B cell (primary cell): ENCODE results near the gene FIGNL2. TPM values are rescaled to one million over a fixed set of nuclear protein-coding genes. Genes with fewer than 3 reads are reported as not detected.

Experiments used
- ATAC-seq: fragments of 200-7000 bp; cut with Tn5 transposase; one replicate; pipeline ENCODE4 v1.10.0; 2021; ENCODE audit warnings: low read depth, mild to moderate bottlenecking, moderate number of reproducible peaks, moderate library complexity
- CTCF ChIA-PET: fragments of 350-600 bp; sonication (Branson Sonifier 250); formaldehyde crosslinking; loops from one replicate; lab custom pipeline; 2021; ENCODE audit warnings: antibody characterized with exemption, inconsistent platforms; lab: Charles Lee
- POLR2A ChIA-PET: fragments of 350-600 bp; sonication (Branson Sonifier 250); formaldehyde crosslinking; loops from one replicate; lab custom pipeline; 2021; ENCODE audit warnings: antibody characterized with exemption; lab: Charles Lee
- DNase-seq: peaks from one replicate; pipeline ENCODE4 v3.0.0; 2013
- H2AFZ ChIP-seq: 2 replicates; pipeline ENCODE4 v1.6.1; 2012; ENCODE audit warnings: mild to moderate bottlenecking, low read depth, low read length; ENCODE audit not compliant: insufficient read depth, poor library complexity, severe bottlenecking
- H3K27ac ChIP-seq, 2 donors: 1 replicate in 1 of 2; 2 replicates in 1 of 2; pipeline ENCODE4 v1.5.1; 2012 to 2013; ENCODE audit warnings: low read length in 2 of 2, mild to moderate bottlenecking in 2 of 2, moderate library complexity in 1 of 2
- H3K27me3 ChIP-seq, 4 experiments: fragments of 200-600 bp in 1 of 4; sonication (generic) in 1 of 4; replicated peaks in 1 of 4; 1 replicate in 2 of 4; 2 replicates in 2 of 4; pipeline versions ENCODE4 v1.6.1 to v1.7.0; 2013 to 2016; ENCODE audit warnings: low read length in 3 of 4, mild to moderate bottlenecking in 2 of 4, mixed read lengths in 1 of 4, moderate library complexity in 1 of 4; ENCODE audit not compliant: insufficient read depth in 4 of 4, control insufficient read depth in 3 of 4; ENCODE audit errors: control extremely low read depth in 1 of 4
- H3K36me3 ChIP-seq, 2 experiments: replicated peaks in 1 of 2; 1 replicate in 1 of 2; 2 replicates in 1 of 2; pipeline versions ENCODE4 v1.6.1 to v1.7.1; 2013; ENCODE audit warnings: low read length in 1 of 2; ENCODE audit not compliant: insufficient read depth in 2 of 2, control insufficient read depth in 1 of 2; ENCODE audit errors: control extremely low read depth in 1 of 2, extremely low read depth in 1 of 2
- H3K4me1 ChIP-seq, 2 donors: fragments of 200-600 bp in 1 of 2; sonication (generic) in 1 of 2; 1 replicate in 1 of 2; 2 replicates in 1 of 2; pipeline versions ENCODE4 v1.5.1 to v1.6.1; 2013 to 2017; ENCODE audit warnings: low read length in 2 of 2; ENCODE audit not compliant: control insufficient read depth in 2 of 2, insufficient read depth in 2 of 2
- H3K4me2 ChIP-seq: replicated peaks from 2 replicates; pipeline ENCODE3; 2012; ENCODE audit warnings: mild to moderate bottlenecking, low read depth, low read length; ENCODE audit not compliant: poor library complexity, severe bottlenecking
- H3K4me3 ChIP-seq, 5 experiments: fragments of 200-600 bp in 1 of 5; sonication (generic) in 1 of 5; 1 replicate in 3 of 5; 2 replicates in 2 of 5; pipeline versions ENCODE4 v1.5.1 to v1.7.0; 2011 to 2016; ENCODE audit warnings: low read length in 4 of 5, mild to moderate bottlenecking in 4 of 5, low read depth in 2 of 5, control low read depth in 1 of 5, moderate library complexity in 1 of 5; ENCODE audit not compliant: insufficient read depth in 1 of 5; ENCODE audit errors: control extremely low read depth in 1 of 5, extremely low read depth in 1 of 5
- H3K79me2 ChIP-seq: fragments of 200-600 bp; sonication (generic); one replicate; pipeline ENCODE4 v1.6.0; 2016; ENCODE audit warnings: low read length; ENCODE audit not compliant: control insufficient read depth, insufficient read depth
- H3K9ac ChIP-seq: fragments of 200-600 bp; sonication (generic); 2 replicates; pipeline ENCODE4 v1.6.1; 2017; ENCODE audit warnings: mild to moderate bottlenecking, low read length, moderate library complexity
- H3K9me3 ChIP-seq, 3 donors: one replicate each; pipeline versions ENCODE4 v1.6.1 to v1.7.1; 2013; ENCODE audit warnings: low read length in 2 of 3; ENCODE audit not compliant: control insufficient read depth in 2 of 3, insufficient read depth in 1 of 3; ENCODE audit errors: control extremely low read depth in 1 of 3
- H4K20me1 ChIP-seq: 2 replicates; pipeline ENCODE4 v1.6.0; 2012; ENCODE audit warnings: mild to moderate bottlenecking, low read length; ENCODE audit not compliant: insufficient read depth, control insufficient read depth, poor library complexity, severe bottlenecking
- H3K27ac Mint-ChIP-seq: one replicate; pipeline ENCODE4 v1.8.0; 2021; ENCODE audit warnings: mixed read lengths
- H3K27me3 Mint-ChIP-seq: one replicate; pipeline ENCODE4 v1.8.0; 2021; ENCODE audit warnings: mixed read lengths
- H3K4me1 Mint-ChIP-seq: one replicate; pipeline ENCODE4 v1.8.0; 2021; ENCODE audit warnings: mixed read lengths
- H3K4me3 Mint-ChIP-seq: one replicate; pipeline ENCODE4 v1.8.0; 2021; ENCODE audit warnings: mixed read lengths
- H3K9me3 Mint-ChIP-seq: one replicate; pipeline ENCODE4 v1.8.0; 2022; ENCODE audit warnings: mixed read lengths; ENCODE audit not compliant: insufficient read depth
- EZH2 ChIP-seq: IDR thresholded peaks from 2 replicates; pipeline ENCODE4 v1.6.1; 2012; ENCODE audit warnings: borderline replicate concordance, low read depth, mild to moderate bottlenecking, moderate library complexity, low read length; ENCODE audit not compliant: insufficient read depth, poor library complexity, severe bottlenecking
- WGBS: methylation state at CpG from one replicate; pipeline ENCODE4 v1.1.5; 2013; ENCODE audit warnings: missing lambda C conversion rate; ENCODE audit not compliant: insufficient coverage; 5-methylcytosine and 5-hydroxymethylcytosine counted together
- intact Hi-C: fragments of 100-400 bp; cut with micrococcal nuclease; formaldehyde crosslinking; loops from one replicate; pipeline ENCODE4 v1.10.0; 2022
- polyA plus RNA-seq: library from polyadenylated mRNA; depleted of rRNA; stranded (reverse); fragments of >200 nt; gene quantifications from 2 replicates; pipeline ENCODE4 v1.2.3, GENCODE V29; 2012
- total RNA-seq, 2 donors: library from RNA; stranded (reverse); fragments of 120-200 nt in 1 of 2; gene quantifications; 1 replicate in 1 of 2; 2 replicates in 1 of 2; pipeline versions ENCODE4 v1.2.3 to v1.2.4, GENCODE V29; 2013 to 2022
- TF ChIP-seq, protein P1 (sequence below): fragments of 200-600 bp; IDR thresholded peaks from one replicate; pipeline ENCODE4 v1.8.0; 2022; ENCODE audit warnings: antibody characterized with exemption, mild to moderate bottlenecking

FIGNL2 gene
- total and polyA plus RNA-seq, 2 donors (not counting 1 experiment from before 2014, with no cell fraction given) = 0.16 to 0.79 TPM

- TF ChIP-seq EZH2 = no peak
- peak overlapping the region; percentile 53 for H3K9ac ChIP-seq
- H2AFZ ChIP-seq = peak overlapping the region; percentile 49
- peak overlapping the region; percentile 77 for H3K4me3 Mint-ChIP-seq
- no peak for DNase-seq
- peaks cover 0 to 11% (median 0%) of the 10 kb centered on the region in 3 donors for H3K9me3 ChIP-seq
- H3K4me1 Mint-ChIP-seq = peaks cover 18% of the 10 kb centered on the region
- no peak overlapping the region for H3K27ac ChIP-seq
- peak overlapping the region; percentile 78 for H3K4me2 ChIP-seq
- CTCF ChIA-PET = interaction anchor here (2.4 kb wide), 1 partner anchor 12 kb away, joined by 10 read pairs; no protein-coding TSS in a partner anchor
- WGBS = 3% methylated on average over 13 of the region's 17 CpGs
- H3K27me3 Mint-ChIP-seq = peaks cover 64% of the 10 kb centered on the region
- H4K20me1 ChIP-seq = no peaks in the 10 kb centered on the region
- H3K4me1 ChIP-seq = peaks cover 17 to 24% of the 10 kb centered on the region in 2 donors
- H3K4me3 ChIP-seq = peak overlapping the region in 4 of 5 experiments; percentile 17 to 41 (median 36)
- H3K9me3 Mint-ChIP-seq = no peaks in the 10 kb centered on the region
- POLR2A ChIA-PET = no interaction called here
- H3K27ac Mint-ChIP-seq = no peak overlapping the region
- intact Hi-C loops = no loop called here
- ATAC-seq = no peak
- peaks cover 0 to 57% (median 31%) of the 10 kb centered on the region in 4 experiments for H3K27me3 ChIP-seq
- no peaks in the 10 kb centered on the region for H3K79me2 ChIP-seq
- H3K36me3 ChIP-seq = no peaks in the 10 kb centered on the region
Measured at GRCh38 chr12:51863363-51863932, 14.9 kb upstream of the FIGNL2 start.

GRCh38 chr12:51862947-51863346 lies 14.4 kb upstream of the FIGNL2 start:
- Histone ChIP-seq H3K9ac (no peak overlapping the region), H3K27me3 (peaks cover 0 to 52% (median 26%) of the 10 kb centered on the region in 4 experiments), H4K20me1 (no peaks in the 10 kb centered on the region), H3K36me3 (no peaks in the 10 kb centered on the region), H3K9me3 (peaks cover 0 to 11% (median 0%) of the 10 kb centered on the region in 3 donors), H3K27ac (no peak overlapping the region), H2AFZ (peak overlapping the region; percentile 49), H3K4me1 (peaks cover 16 to 19% of the 10 kb centered on the region in 2 donors), H3K4me3 (no peak overlapping the region), H3K79me2 (no peaks in the 10 kb centered on the region), H3K4me2 (peak overlapping the region; percentile 78)
- CTCF ChIA-PET = no interaction called here
- POLR2A ChIA-PET = no interaction called here
- ATAC-seq (no peak), DNase-seq (no peak)
- peak overlapping the region; percentile 77 for H3K4me3 Mint-ChIP-seq
- peaks cover 59% of the 10 kb centered on the region for H3K27me3 Mint-ChIP-seq
- WGBS = 79% methylated on average over 3 of the region's 4 CpGs
- H3K4me1 Mint-ChIP-seq = peaks cover 13% of the 10 kb centered on the region
- TF ChIP-seq, protein P1, sequence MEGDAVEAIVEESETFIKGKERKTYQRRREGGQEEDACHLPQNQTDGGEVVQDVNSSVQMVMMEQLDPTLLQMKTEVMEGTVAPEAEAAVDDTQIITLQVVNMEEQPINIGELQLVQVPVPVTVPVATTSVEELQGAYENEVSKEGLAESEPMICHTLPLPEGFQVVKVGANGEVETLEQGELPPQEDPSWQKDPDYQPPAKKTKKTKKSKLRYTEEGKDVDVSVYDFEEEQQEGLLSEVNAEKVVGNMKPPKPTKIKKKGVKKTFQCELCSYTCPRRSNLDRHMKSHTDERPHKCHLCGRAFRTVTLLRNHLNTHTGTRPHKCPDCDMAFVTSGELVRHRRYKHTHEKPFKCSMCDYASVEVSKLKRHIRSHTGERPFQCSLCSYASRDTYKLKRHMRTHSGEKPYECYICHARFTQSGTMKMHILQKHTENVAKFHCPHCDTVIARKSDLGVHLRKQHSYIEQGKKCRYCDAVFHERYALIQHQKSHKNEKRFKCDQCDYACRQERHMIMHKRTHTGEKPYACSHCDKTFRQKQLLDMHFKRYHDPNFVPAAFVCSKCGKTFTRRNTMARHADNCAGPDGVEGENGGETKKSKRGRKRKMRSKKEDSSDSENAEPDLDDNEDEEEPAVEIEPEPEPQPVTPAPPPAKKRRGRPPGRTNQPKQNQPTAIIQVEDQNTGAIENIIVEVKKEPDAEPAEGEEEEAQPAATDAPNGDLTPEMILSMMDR = no peak
- no peak for TF ChIP-seq EZH2
- H3K9me3 Mint-ChIP-seq = no peaks in the 10 kb centered on the region
- no peak overlapping the region for H3K27ac Mint-ChIP-seq
- intact Hi-C loops = no loop called here
